Activated CD4-positive, alpha-beta T cell treated with anti-CD3 and anti-CD28 coated beads, Interleukin-2, amount 10 ng/mL, durations not matched to agents 7 days and 5 days (primary cell): Measurements from ENCODE around the gene GJA1. TPM values are rescaled to one million over a fixed set of nuclear protein-coding genes. Genes with fewer than 3 reads are reported as not detected.
A peak's percentile ranks its signal among the peaks of the same experiment; 100 is the strongest.
"Not testable (repeated sequence)": the region's sequence is repeated elsewhere in the genome, so short reads cannot be mapped to it uniquely, and the experiment has no call there.

Source experiments
- CTCF ChIA-PET: fragments of 350-600 bp; sonication (Branson Sonifier 250); formaldehyde crosslinking; loops from one replicate; lab custom pipeline; 2021; ENCODE audit warnings: antibody characterized with exemption; lab: Charles Lee
- POLR2A ChIA-PET: fragments of 350-600 bp; sonication (Branson Sonifier 250); formaldehyde crosslinking; loops from one replicate; lab custom pipeline; 2021; ENCODE audit warnings: antibody characterized with exemption; lab: Charles Lee
- DNase-seq: peaks from one replicate; pipeline ENCODE4 v3.0.0-alpha.2; 2020
- H3K27ac Mint-ChIP-seq: one replicate; pipeline ENCODE4 v1.8.0; 2021; ENCODE audit warnings: mild to moderate bottlenecking, moderate library complexity, mixed read lengths
- H3K27me3 Mint-ChIP-seq: one replicate; pipeline ENCODE4 v1.8.0; 2021; ENCODE audit warnings: mixed read lengths
- H3K36me3 Mint-ChIP-seq: one replicate; pipeline ENCODE4 v1.8.0; 2021; ENCODE audit warnings: low read depth, mixed read lengths
- H3K4me1 Mint-ChIP-seq: one replicate; pipeline ENCODE4 v1.8.0; 2021; ENCODE audit warnings: mixed read lengths
- H3K4me3 Mint-ChIP-seq: one replicate; pipeline ENCODE4 v1.8.0; 2021; ENCODE audit warnings: mild to moderate bottlenecking, moderate library complexity, mixed read lengths
- H3K9me3 Mint-ChIP-seq: one replicate; pipeline ENCODE4 v1.8.0; 2021; ENCODE audit warnings: mixed read lengths
- total RNA-seq, 2 experiments: library from RNA; stranded (reverse); gene quantifications; one replicate each; pipeline ENCODE4 v1.2.3, GENCODE V29; 2021

GJA1 gene
- not detected for total RNA-seq

- POLR2A ChIA-PET: interaction anchor here (0.7 kb wide), 1 partner anchor 865 kb away, joined by 4 read pairs; no protein-coding TSS in a partner anchor
- H3K9me3 Mint-ChIP-seq: no peaks in the 10 kb centered on the region
- H3K4me3 Mint-ChIP-seq: peak within 1 kb of the TSS; percentile 76
- no peak for DNase-seq
- peaks cover 20% of the 10 kb centered on the region for H3K4me1 Mint-ChIP-seq
- peaks cover 34% of the 10 kb centered on the region for H3K27me3 Mint-ChIP-seq
- CTCF ChIA-PET: no interaction called here
- no peaks in the 10 kb centered on the region for H3K36me3 Mint-ChIP-seq
- H3K27ac Mint-ChIP-seq: no peak within 1 kb of the TSS
Measured at GRCh38 chr6:121435444-121436069, at the start of gene GJA1. GJA1 (plus strand) TSS chr6:121435646; CDS start chr6:121446848, 11,202 bp downstream.

DNA sequence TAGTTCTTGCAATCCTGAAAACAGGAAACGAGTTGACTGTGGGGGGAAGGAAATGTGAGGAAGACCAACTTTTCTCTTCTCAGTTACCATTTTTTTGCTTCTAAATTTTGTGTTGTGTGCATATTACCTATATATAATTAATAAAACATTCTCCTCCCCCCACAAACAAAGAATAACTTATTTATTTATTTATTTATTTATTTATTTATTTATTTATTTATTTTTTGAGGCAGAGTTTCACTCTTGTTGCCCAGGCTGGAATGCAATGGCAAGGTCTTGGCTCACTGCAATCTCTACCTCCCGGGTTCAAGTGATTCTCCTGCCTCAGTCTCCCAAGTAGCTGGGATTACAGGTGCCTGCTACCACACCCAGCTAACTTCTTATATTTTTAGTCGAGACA, 48.9 kb upstream of the GJA1 start:
- H3K4me1 Mint-ChIP-seq, H3K9me3 Mint-ChIP-seq, CTCF ChIA-PET, H3K27ac Mint-ChIP-seq, H3K27me3 Mint-ChIP-seq, POLR2A ChIA-PET, H3K36me3 Mint-ChIP-seq, H3K4me3 Mint-ChIP-seq, DNase-seq: not testable (repeated sequence)

- H3K27me3 Mint-ChIP-seq: peaks cover under 1% of the 10 kb centered on the region
- no peak overlapping the region for H3K4me3 Mint-ChIP-seq
- H3K4me1 Mint-ChIP-seq: no peaks in the 10 kb centered on the region
- H3K9me3 Mint-ChIP-seq: no peaks in the 10 kb centered on the region
- DNase-seq: no peak
- ChIA-PET CTCF (no interaction called here), POLR2A (no interaction called here)
- H3K27ac Mint-ChIP-seq: no peak overlapping the region
- H3K36me3 Mint-ChIP-seq: no peaks in the 10 kb centered on the region
Measured at GRCh38 chr6:121389419-121389818, 46.0 kb upstream of the GJA1 start.

- no peaks in the 10 kb centered on the region for H3K27me3 Mint-ChIP-seq
- no peaks in the 10 kb centered on the region for H3K9me3 Mint-ChIP-seq
- no peak overlapping the region for H3K4me3 Mint-ChIP-seq
- no peaks in the 10 kb centered on the region for H3K36me3 Mint-ChIP-seq
- no peak overlapping the region for H3K27ac Mint-ChIP-seq
- DNase-seq: no peak
- H3K4me1 Mint-ChIP-seq: no peaks in the 10 kb centered on the region
- CTCF ChIA-PET: no interaction called here
- POLR2A ChIA-PET: no interaction called here
Measured at GRCh38 chr6:121393731-121394505, 41.5 kb upstream of the GJA1 start.

GRCh38 chr6:121395736-121396135, 39.7 kb upstream of the GJA1 start:
- no peak for DNase-seq
- Mint-ChIP-seq H3K4me1 (no peaks in the 10 kb centered on the region), H3K27me3 (no peaks in the 10 kb centered on the region), H3K9me3 (no peaks in the 10 kb centered on the region), H3K36me3 (no peaks in the 10 kb centered on the region), H3K4me3 (no peak overlapping the region), H3K27ac (no peak overlapping the region)
- ChIA-PET POLR2A (no interaction called here), CTCF (no interaction called here)

DNA sequence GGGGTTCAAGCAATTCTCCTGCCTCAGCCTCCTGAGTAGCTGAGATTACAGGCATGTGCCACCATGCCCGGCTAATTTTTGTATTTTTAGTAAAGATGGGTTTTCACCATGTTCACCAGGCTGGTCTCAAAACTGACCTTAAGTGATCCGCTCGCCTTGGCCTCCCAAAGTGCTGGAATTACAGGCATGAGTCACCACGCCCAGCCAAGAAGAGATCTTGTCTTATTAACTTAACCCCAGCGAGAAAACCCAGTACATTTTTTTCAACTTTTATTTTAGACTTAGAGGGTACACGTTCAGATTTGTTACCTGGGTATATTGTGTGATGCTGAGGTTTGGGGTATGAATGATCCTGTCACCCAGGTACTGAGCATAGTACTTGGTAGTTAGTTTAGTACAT, 38.3 kb upstream of the GJA1 start:
- CTCF ChIA-PET, H3K9me3 Mint-ChIP-seq, DNase-seq: not testable (repeated sequence)

DNA sequence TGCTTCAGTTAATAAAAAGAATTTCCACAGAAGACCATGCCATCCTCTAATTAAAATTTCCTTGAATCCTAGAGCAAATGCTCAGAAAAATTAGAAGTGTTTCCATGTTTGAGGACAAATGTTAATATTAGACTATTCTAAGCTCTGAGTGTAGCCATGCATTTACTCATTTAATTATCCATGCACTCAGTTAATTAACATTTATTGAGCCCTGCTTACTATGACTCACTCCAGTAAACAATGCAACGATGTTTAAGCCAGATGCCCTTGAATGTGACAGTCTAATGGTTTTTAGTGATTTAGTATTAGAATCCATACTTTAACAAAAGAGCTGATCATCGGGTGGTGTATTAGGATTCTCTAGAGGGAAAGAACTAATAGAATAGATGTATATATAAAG, 37.3 kb upstream of the GJA1 start:
- H3K36me3 Mint-ChIP-seq: no peaks in the 10 kb centered on the region
- H3K4me1 Mint-ChIP-seq: no peaks in the 10 kb centered on the region
- no peak overlapping the region for H3K4me3 Mint-ChIP-seq
- ChIA-PET POLR2A (no interaction called here), CTCF (no interaction called here)
- no peaks in the 10 kb centered on the region for H3K27me3 Mint-ChIP-seq
- H3K27ac Mint-ChIP-seq: no peak overlapping the region
- DNase-seq: no peak
- H3K9me3 Mint-ChIP-seq: no peaks in the 10 kb centered on the region

More for the DNA sequence above, 38.3 kb upstream of the GJA1 start:
- H3K4me3 Mint-ChIP-seq, H3K4me1 Mint-ChIP-seq, H3K27ac Mint-ChIP-seq, POLR2A ChIA-PET, H3K36me3 Mint-ChIP-seq, H3K27me3 Mint-ChIP-seq: not testable (repeated sequence)

DNA sequence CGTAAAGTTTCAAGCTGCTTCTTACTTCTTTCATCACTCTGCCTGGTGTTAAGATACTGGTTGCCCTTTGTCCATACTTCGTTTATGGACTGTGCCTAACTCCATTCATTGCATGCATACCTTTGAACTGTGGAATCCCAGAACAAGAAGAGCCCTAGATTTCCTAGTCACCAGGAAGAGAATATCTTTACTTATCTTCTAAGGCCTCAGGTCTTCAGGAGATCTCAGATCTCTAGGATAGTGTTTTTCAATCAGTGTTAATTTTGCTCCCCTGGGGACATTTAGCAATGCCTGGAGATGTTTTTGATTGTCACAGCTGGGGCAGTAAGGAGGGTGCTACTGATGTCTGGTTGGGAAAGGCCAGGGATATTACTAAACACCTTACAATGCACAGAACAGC, 35.5 kb upstream of the GJA1 start:
- CTCF ChIA-PET: no interaction called here
- H3K27ac Mint-ChIP-seq: no peak overlapping the region
- no peaks in the 10 kb centered on the region for H3K27me3 Mint-ChIP-seq
- H3K4me3 Mint-ChIP-seq: no peak overlapping the region
- POLR2A ChIA-PET: no interaction called here
- no peaks in the 10 kb centered on the region for H3K9me3 Mint-ChIP-seq
- no peaks in the 10 kb centered on the region for H3K4me1 Mint-ChIP-seq
- no peaks in the 10 kb centered on the region for H3K36me3 Mint-ChIP-seq
- no peak for DNase-seq

DNA sequence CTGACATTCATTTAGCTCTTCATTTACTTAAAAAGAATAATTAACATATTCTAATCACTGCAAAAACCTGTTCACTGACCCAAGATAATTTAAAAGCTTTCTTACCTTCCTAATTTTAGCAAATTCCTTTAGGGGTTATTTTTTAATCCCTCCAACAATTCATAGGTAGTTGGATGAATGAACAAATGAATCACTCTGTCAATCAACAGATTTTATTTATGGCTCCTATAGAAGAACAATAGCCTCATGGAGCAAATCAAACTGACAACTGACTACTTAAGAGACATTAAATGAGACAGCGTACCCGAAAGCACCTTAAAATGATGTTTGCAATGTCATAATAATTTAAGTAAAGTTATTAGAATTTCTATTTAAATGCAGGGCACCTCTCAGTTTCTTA, 31.5 kb upstream of the GJA1 start:
- no peaks in the 10 kb centered on the region for H3K27me3 Mint-ChIP-seq
- no peaks in the 10 kb centered on the region for H3K9me3 Mint-ChIP-seq
- no peak for DNase-seq
- CTCF ChIA-PET: no interaction called here
- no peaks in the 10 kb centered on the region for H3K4me1 Mint-ChIP-seq
- no peak overlapping the region for H3K27ac Mint-ChIP-seq
- H3K36me3 Mint-ChIP-seq: no peaks in the 10 kb centered on the region
- H3K4me3 Mint-ChIP-seq: no peak overlapping the region
- POLR2A ChIA-PET: no interaction called here

GRCh38 chr6:121405306-121405705, 30.1 kb upstream of the GJA1 start:
- Mint-ChIP-seq H3K27me3 (no peaks in the 10 kb centered on the region), H3K36me3 (no peaks in the 10 kb centered on the region), H3K4me3 (no peak overlapping the region), H3K9me3 (no peaks in the 10 kb centered on the region), H3K27ac (no peak overlapping the region), H3K4me1 (no peaks in the 10 kb centered on the region)
- ChIA-PET CTCF (no interaction called here), POLR2A (no interaction called here)
- no peak for DNase-seq

- no peaks in the 10 kb centered on the region for H3K4me1 Mint-ChIP-seq
- no peak for DNase-seq
- no peak overlapping the region for H3K4me3 Mint-ChIP-seq
- H3K27me3 Mint-ChIP-seq: no peaks in the 10 kb centered on the region
- no peaks in the 10 kb centered on the region for H3K9me3 Mint-ChIP-seq
- ChIA-PET POLR2A (no interaction called here), CTCF (no interaction called here)
- no peaks in the 10 kb centered on the region for H3K36me3 Mint-ChIP-seq
- no peak overlapping the region for H3K27ac Mint-ChIP-seq
Measured at GRCh38 chr6:121408321-121408720, 27.1 kb upstream of the GJA1 start.

DNA sequence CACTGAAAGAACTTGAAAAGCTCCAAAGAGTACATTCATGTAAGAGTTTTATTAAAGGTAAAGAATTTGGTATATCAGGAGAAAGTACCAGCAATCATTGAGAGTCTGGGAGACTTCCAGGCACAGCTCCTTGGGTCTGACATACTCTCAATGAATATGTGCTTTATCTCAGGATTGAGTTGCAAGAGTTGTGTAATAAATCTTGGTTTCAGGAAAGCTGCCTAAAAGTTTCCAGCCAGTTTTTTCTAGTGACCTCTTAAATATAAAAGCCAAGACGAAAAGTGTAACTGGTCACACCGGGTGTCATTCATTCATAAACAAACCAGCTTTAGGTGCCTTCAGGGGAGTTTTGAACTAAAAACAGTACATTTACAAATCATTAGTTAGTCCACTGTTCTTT, 21.6 kb upstream of the GJA1 start:
- DNase-seq: no peak
- no peak overlapping the region for H3K4me3 Mint-ChIP-seq
- peaks cover 2% of the 10 kb centered on the region for H3K27me3 Mint-ChIP-seq
- no peaks in the 10 kb centered on the region for H3K4me1 Mint-ChIP-seq
- POLR2A ChIA-PET: no interaction called here
- H3K9me3 Mint-ChIP-seq: no peaks in the 10 kb centered on the region
- H3K27ac Mint-ChIP-seq: no peak overlapping the region
- CTCF ChIA-PET: interaction anchor here (0.6 kb wide), 1 partner anchor 1670 kb away, joined by 3 read pairs; no protein-coding TSS in a partner anchor
- no peaks in the 10 kb centered on the region for H3K36me3 Mint-ChIP-seq

DNA sequence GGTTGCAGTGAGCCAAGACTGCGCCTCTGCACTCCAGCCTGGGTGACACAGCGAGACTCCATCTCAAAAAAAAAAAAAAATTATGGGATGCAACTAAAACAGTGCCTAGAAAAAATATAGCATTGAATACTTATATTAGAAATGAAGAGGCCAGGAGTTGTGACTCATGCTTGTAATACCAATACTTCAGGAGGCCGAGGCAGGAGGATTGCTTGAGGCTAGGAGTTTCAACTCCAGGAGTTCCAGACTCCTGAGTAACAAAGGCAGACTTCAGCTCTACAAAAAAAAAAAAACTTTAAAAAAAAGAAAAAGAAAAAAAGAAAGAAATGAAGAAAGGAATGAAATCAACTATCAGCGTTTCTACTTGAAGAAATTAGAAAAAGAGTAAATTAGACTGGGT, 17.1 kb upstream of the GJA1 start:
- ChIA-PET CTCF (interaction anchor here (0.6 kb wide), 1 partner anchor 1900 kb away, joined by 3 read pairs; no protein-coding TSS in a partner anchor), POLR2A (no interaction called here)
- no peak overlapping the region for H3K27ac Mint-ChIP-seq
- H3K4me3 Mint-ChIP-seq: no peak overlapping the region
- H3K27me3 Mint-ChIP-seq: peaks cover 2% of the 10 kb centered on the region
- no peak for DNase-seq
- no peaks in the 10 kb centered on the region for H3K36me3 Mint-ChIP-seq
- no peaks in the 10 kb centered on the region for H3K4me1 Mint-ChIP-seq
- no peaks in the 10 kb centered on the region for H3K9me3 Mint-ChIP-seq
